Activated T-cell treated with anti-CD3 and anti-CD28 coated beads, Interleukin-2, amount 50 U/mL, for 4 hours (primary cell): ENCODE measurements around the gene POLE4. TPM values are rescaled to one million over a fixed set of nuclear protein-coding genes. Genes with fewer than 3 reads are reported as not detected.

Source experiments
- ATAC-seq, 2 donors: fragments of 200-7000 bp; cut with Tn5 transposase; one replicate each; pipeline ENCODE4 v1.10.0; 2021
- DNase-seq: peaks from one replicate; pipeline ENCODE4 v3.0.0-alpha.2; 2020
- H3K27me3 Mint-ChIP-seq: one replicate; pipeline ENCODE4 v1.8.0; 2021; ENCODE audit warnings: low read depth, mixed read lengths
- H3K36me3 Mint-ChIP-seq: one replicate; pipeline ENCODE4 v1.8.0; 2022; ENCODE audit warnings: mixed read lengths; ENCODE audit not compliant: insufficient read depth
- H3K4me1 Mint-ChIP-seq: one replicate; pipeline ENCODE4 v1.8.0; 2021; ENCODE audit warnings: low read depth, mixed read lengths
- H3K4me3 Mint-ChIP-seq: one replicate; pipeline ENCODE4 v1.8.0; 2021; ENCODE audit warnings: mild to moderate bottlenecking, moderate library complexity, mixed read lengths
- H3K9me3 Mint-ChIP-seq: one replicate; pipeline ENCODE4 v1.8.0; 2021; ENCODE audit warnings: mixed read lengths
- total RNA-seq, 3 donors: library from RNA; stranded (reverse); gene quantifications; one replicate each; pipeline ENCODE4 v1.2.1, GENCODE V29; 2021

The POLE4 gene
- total RNA-seq, 3 donors from 2014 or later = 72.3 to 101 (median 80.1) TPM

DNA sequence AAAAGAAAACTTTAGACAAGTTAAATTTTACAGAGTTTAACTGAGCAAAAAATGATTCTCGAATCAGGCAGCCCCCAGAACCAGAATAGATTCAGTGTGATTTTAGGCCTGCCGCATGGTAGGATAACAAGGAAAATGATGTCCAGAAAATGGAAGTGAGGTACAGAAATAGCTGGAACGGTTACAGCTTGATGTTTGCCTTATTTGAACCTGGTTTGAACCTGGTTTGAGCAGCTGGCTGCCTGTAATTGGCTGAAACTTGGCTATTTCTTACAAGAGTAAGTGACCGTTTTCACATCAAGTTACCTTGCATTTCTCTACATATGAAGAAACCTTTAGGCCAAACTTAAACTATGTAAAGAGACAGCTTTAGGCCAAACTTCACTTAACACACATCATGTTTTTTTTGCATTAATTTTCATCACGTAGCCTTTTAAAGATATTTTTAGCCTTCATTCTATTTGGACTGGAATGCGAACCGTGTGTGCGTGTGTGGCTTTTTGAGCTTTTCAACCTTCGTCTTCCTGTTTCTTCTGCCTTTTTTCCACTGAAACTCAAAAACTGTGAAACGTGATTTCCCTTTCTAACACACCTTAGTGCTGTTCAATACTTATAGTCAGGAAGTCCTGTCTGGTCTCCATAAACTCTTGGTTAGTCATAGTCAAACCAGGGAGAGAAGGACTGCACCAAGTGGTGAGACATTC lies 4.5 kb upstream of the POLE4 start:
- DNase-seq (no peak), ATAC-seq (no peak)
- peaks cover 14% of the 10 kb centered on the region for H3K4me1 Mint-ChIP-seq
- H3K36me3 Mint-ChIP-seq = no peaks in the 10 kb centered on the region
- H3K9me3 Mint-ChIP-seq = no peaks in the 10 kb centered on the region
- H3K4me3 Mint-ChIP-seq = no peak overlapping the region
- H3K27me3 Mint-ChIP-seq = no peaks in the 10 kb centered on the region

DNA sequence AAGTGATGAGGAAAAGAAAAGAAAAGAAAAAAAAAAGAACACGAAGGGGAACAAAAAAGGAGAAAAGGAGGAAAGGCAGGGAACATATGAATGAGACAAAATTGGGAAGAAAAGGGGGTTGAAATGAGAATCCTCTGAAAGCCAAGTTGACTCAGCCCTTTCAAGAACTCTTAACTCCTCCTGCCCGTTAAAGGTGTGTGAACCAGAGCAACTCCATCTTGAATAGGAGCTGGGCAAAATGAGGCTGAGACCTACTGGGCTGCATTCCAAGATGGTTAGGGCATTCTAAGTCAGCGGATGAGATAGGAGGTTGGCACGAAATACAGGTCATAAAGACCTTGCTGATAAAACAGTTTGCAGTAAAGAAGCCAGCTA lies 4.0 kb upstream of the POLE4 start:
- Mint-ChIP-seq H3K4me3 (no peak overlapping the region), H3K27me3 (no peaks in the 10 kb centered on the region), H3K4me1 (peaks cover 20% of the 10 kb centered on the region), H3K36me3 (no peaks in the 10 kb centered on the region), H3K9me3 (no peaks in the 10 kb centered on the region)
- no peak for DNase-seq
- no peak for ATAC-seq

DNA sequence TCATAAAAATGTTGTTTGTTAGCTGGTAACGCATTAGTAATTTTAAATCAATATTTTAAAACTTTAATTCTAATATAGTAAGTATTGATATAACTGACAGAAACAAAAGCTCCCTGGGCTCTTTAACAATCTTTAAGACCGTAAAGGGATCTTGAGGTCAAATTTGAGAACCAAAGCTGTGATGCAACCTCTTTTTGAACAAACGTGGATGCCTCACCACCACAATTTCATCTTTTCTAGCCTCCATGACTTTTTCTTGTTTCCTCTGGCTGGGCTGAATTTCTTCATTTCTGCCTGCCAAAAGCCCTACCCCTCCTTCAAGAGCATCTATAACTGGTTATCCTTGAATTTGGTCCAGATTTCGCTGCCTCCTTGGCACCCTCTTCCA lies 563 bp upstream of the POLE4 start:
- Mint-ChIP-seq H3K27me3 (no peaks in the 10 kb centered on the region), H3K36me3 (peaks cover 22% of the 10 kb centered on the region), H3K4me3 (peak overlapping the region; percentile 73), H3K4me1 (peaks cover 47% of the 10 kb centered on the region), H3K9me3 (no peaks in the 10 kb centered on the region)
- DNase-seq = no peak
- no peak for ATAC-seq

DNA sequence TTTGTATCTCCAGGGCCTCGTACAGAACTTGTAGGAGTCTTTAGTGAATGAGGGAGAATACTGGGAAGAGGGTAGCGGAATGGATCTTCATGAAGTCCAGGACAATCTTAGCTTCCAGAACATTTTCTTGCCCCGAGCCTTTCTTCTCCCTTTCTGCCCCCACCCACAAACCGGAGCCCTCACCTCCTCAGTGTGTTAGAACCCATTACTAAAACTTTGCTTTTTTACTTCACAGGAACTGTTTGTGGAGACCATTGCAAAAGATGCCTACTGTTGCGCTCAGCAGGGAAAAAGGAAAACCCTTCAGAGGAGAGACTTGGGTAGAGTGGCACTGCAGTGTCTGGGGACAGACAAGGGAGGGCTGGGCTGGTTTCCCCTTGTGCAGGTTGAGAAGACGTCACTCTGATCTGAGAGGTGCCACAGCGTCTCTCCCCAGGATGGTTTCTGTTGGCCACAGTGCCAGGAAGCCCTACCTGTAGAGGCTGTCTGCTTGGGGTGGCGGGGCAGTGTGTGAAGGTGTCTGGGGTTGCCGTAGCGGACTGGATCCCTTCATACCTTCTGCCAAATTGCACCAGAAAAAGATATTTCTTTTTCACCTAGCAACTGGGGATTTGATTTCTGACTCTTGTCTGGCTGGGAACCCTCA lies 786 bp downstream of the POLE4 start:
- peak overlapping the region; percentile 79 for H3K4me3 Mint-ChIP-seq
- H3K27me3 Mint-ChIP-seq = no peaks in the 10 kb centered on the region
- H3K36me3 Mint-ChIP-seq = peaks cover 30% of the 10 kb centered on the region
- ATAC-seq = no peak
- peaks cover 45% of the 10 kb centered on the region for H3K4me1 Mint-ChIP-seq
- H3K9me3 Mint-ChIP-seq = no peaks in the 10 kb centered on the region
- no peak for DNase-seq

DNA sequence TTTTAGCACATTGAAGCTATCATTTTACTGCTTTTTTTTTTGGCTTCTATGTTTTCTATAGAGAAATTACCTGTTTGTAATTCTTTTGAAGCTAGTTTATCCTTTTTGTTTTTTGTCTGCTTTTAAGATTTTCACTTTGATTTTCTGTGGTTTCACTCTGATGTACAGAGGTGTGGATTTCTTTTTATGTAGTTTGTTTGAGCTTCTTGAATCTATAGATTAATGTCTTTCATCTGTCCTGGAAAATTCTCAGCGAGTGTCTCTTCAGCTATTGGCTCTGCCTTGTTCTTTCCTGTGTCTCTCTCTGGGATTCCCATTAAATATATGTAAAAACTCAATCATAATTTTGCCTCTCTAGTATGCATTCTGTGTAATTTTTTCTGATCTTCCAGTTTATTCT lies 8.4 kb downstream of the POLE4 start:
- peaks cover 26% of the 10 kb centered on the region for H3K4me1 Mint-ChIP-seq
- no peak overlapping the region for H3K4me3 Mint-ChIP-seq

DNA sequence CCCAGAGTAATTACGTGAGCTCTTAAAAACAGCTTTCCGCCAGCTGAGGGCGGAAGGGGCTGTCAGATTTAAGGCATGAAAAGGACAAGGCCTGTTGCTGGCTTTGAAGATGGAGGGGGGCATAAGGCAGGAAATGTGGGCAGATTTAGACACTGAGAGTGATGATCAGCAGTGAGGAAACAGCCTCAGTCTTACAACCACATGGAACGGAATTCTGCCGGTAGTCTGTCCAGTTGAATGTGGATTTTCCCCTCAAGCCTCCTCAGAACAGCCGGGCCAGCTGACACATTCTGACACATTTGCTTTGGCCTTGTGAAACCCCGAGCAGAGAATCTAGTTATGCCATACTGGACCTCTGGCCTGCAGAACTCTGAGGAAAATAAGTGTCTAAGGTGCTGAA lies 16.6 kb downstream of the POLE4 start:
- Mint-ChIP-seq H3K4me1 (peaks cover 2% of the 10 kb centered on the region), H3K4me3 (no peak overlapping the region), H3K36me3 (peaks cover 15% of the 10 kb centered on the region), H3K27me3 (no peaks in the 10 kb centered on the region), H3K9me3 (no peaks in the 10 kb centered on the region)
- no peak for ATAC-seq
- no peak for DNase-seq

More for the DNA sequence above, 8.4 kb downstream of the POLE4 start:
- no peak for DNase-seq
- peaks cover 10% of the 10 kb centered on the region for H3K9me3 Mint-ChIP-seq
- ATAC-seq = no peak
- H3K36me3 Mint-ChIP-seq = peaks cover 45% of the 10 kb centered on the region
- H3K27me3 Mint-ChIP-seq = no peaks in the 10 kb centered on the region

DNA sequence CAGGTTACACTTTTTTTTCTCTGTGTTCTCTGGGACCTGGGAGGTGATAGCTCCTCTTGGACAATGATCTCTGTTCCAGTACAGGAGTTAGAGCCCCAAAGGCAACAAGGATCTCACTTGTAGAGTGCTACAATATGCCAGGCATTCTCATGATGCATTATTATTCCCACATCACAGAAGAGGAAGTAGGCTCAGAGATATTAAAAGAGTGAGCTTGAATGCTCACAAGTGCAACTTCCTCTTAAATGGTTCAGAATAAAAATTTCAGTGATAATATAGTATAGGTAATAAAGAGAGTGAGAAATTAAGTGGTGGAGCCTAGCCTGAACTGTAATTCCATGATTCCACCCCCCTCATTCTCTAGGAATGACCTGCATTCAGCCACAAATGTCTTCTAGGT lies 21.4 kb downstream of the POLE4 start:
- H3K9me3 Mint-ChIP-seq = no peaks in the 10 kb centered on the region

DNA sequence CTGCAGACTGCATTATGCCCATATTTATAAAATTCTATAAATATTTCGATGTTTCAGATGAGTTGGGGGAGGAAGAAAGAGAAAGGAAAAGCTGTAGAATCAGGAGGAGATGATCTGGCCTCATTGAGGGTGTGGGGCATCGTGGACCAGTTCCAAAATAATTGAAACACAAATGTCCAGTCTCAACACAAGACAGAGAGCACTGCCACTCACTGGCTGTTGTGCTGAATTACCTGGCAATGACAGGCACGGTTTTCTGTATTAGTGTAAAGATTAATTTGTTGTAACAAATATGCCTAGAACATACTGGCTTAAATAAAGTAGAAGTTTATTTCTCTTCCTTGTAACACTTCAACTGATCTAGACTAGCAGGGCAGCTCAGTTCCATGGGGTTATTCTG lies 24.1 kb downstream of the POLE4 start:
- Mint-ChIP-seq H3K9me3 (no peaks in the 10 kb centered on the region), H3K36me3 (peaks cover 16% of the 10 kb centered on the region), H3K27me3 (no peaks in the 10 kb centered on the region), H3K4me3 (no peak overlapping the region), H3K4me1 (peaks cover 2% of the 10 kb centered on the region)
- ATAC-seq (no peak), DNase-seq (no peak)

More for the DNA sequence above, 21.4 kb downstream of the POLE4 start:
- no peak for DNase-seq
- Mint-ChIP-seq H3K36me3 (peaks cover 14% of the 10 kb centered on the region), H3K4me1 (peaks cover 2% of the 10 kb centered on the region), H3K27me3 (no peaks in the 10 kb centered on the region), H3K4me3 (no peak overlapping the region)
- no peak for ATAC-seq

DNA sequence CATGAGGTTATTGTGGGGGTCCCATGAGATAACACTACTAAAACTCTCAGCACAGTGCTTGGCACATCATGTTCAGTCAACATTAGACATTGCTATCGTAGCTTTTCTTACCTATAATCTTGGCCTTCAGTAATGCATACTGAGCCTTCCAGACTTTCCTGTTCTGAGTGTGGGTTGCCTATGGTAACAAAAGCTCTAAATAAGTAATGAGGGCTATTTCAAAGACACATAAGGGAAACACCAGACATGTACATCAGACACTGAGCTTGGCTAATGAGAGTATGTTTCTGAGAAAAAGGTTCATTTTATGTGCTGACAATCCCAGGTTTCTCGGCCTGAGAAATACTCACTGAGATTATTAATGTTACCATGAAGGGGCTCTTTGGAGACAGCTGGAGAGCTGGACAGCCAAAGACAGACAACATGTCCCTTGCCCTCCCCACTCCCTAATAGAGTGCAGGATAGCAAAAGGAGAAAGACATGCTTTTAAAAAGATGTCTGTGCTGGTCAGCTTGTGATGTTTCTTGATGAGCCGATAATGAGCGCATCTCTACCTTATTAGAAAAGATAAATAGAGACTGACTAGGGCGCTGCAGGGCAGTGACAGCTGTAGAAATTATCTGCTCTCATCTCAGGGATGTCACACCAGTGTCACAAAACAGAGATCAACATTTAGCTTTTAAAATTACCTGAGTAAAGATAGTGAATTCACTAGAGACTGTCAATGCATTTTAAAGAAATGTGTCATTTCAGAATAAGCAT lies 25.4 kb downstream of the POLE4 start:
- ATAC-seq = no peak
- Mint-ChIP-seq H3K4me3 (no peak overlapping the region), H3K27me3 (no peaks in the 10 kb centered on the region), H3K9me3 (peaks cover 3% of the 10 kb centered on the region), H3K4me1 (peaks cover 2% of the 10 kb centered on the region), H3K36me3 (peaks cover 19% of the 10 kb centered on the region)
- DNase-seq = no peak

DNA sequence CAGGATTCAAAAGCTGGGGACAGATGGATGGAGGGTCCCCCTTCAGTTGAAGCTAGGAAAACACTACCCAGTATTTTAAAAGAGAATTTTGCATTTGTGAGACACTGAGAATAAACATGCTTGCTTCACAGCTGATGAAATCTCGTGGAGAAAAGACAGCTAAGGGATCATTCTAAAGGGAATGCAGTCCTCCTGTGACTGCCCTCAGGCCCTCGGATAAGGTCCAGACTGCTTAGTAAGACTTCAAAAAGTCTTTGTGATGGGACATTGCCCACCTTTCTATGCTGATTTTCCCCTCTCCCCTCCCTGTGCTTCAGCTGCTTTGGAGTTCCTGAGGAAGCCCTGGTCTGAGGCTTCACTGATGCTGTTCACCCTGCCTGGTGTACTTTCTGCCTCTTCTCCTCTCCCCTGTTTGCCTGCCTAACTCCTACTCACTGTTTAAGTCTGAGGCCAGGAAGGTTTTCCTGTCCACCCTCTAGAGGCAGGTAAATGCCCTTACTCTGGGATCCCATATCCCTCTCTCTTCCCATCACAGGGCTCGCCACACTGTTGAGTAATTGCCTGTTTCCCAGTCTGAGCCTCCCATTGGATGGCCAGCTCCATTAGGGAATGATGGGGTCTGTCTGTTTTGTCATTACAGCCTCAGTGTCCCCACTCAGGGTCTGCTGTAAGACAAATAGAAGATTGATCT lies 26.6 kb downstream of the POLE4 start:
- ATAC-seq (no peak), DNase-seq (no peak)
- no peaks in the 10 kb centered on the region for H3K4me1 Mint-ChIP-seq
- no peak overlapping the region for H3K4me3 Mint-ChIP-seq
- H3K9me3 Mint-ChIP-seq = peaks cover 3% of the 10 kb centered on the region
- H3K27me3 Mint-ChIP-seq = no peaks in the 10 kb centered on the region
- peaks cover 17% of the 10 kb centered on the region for H3K36me3 Mint-ChIP-seq

DNA sequence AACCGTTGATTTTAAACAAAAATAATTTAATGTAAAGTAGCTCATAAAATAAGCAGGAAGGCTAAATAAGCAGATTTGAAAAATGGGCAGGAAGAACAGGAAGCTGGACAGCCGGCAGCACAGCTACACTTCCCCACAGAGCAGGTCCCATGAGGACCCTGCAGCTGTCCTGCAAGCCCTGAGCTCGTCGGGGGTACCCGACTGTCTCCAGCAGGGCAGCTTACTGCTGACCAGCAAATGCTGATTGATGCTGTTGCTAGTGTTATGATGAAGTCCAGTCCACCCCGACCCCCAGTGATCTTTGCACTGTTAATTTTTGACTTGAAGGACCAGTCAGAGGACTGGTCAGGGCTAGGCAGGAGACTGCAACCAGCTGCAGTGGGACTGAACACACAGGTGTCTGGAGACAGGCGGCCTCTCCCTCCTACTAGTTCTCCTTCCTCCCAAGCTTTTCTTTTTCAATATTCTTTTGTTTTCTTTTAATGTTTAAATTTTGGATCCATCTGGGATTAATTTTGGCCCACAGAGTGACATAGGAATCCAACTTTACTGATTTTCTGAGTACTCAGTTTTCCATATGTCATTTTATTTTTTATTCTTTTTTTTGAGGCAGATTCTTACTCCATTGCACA lies 27.7 kb downstream of the POLE4 start:
- no peak overlapping the region for H3K4me3 Mint-ChIP-seq
- no peak for DNase-seq
- H3K4me1 Mint-ChIP-seq = no peaks in the 10 kb centered on the region
- no peak for ATAC-seq
- peaks cover 15% of the 10 kb centered on the region for H3K36me3 Mint-ChIP-seq
- H3K9me3 Mint-ChIP-seq = peaks cover 3% of the 10 kb centered on the region
- H3K27me3 Mint-ChIP-seq = no peaks in the 10 kb centered on the region

DNA sequence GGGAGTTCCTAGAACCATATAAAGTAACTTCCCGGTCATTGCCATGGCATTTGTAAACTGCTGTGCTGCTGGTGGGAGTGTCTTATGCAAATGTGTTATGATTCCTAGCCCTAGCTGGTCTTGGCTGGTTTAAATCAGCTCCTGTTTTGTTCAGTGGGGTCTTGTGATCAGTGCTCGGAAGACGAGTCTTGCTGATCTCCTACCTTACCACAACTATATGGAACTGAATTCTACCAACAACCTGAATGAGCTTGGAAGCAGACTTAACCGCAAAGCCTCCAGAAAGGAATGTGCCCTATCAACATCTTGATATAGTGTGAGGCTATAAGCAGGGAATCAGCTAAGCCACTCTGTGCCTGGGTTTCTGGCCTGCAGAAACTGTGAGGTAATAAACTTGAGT lies 33.5 kb downstream of the POLE4 start:
- Mint-ChIP-seq H3K4me1 (no peaks in the 10 kb centered on the region), H3K36me3 (peaks cover 6% of the 10 kb centered on the region), H3K9me3 (peaks cover 3% of the 10 kb centered on the region), H3K4me3 (no peak overlapping the region), H3K27me3 (no peaks in the 10 kb centered on the region)
- DNase-seq = no peak
- no peak for ATAC-seq

DNA sequence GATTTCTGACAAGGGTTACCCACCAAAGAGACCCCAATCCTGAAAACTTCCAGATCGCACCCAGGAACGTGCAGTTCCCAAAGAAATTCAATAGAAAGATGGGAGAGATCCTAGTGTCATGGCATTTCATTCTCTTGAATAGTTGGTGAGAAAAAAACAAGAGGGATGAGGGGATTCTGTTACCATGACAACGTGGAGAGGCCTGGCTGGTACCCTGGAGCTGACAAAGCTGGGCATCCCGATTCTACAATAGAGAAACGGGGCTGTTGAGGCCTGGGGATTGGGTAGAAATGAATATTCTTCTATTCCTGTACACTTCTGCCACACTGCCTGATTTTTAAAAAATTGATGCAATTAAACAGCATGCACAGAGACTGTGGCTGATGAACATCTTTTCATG lies 41.0 kb downstream of the POLE4 start:
- ATAC-seq = no peak
- H3K4me1 Mint-ChIP-seq = no peaks in the 10 kb centered on the region
- H3K36me3 Mint-ChIP-seq = peaks cover 4% of the 10 kb centered on the region
- no peaks in the 10 kb centered on the region for H3K27me3 Mint-ChIP-seq
- no peak overlapping the region for H3K4me3 Mint-ChIP-seq
- no peak for DNase-seq
- no peaks in the 10 kb centered on the region for H3K9me3 Mint-ChIP-seq

DNA sequence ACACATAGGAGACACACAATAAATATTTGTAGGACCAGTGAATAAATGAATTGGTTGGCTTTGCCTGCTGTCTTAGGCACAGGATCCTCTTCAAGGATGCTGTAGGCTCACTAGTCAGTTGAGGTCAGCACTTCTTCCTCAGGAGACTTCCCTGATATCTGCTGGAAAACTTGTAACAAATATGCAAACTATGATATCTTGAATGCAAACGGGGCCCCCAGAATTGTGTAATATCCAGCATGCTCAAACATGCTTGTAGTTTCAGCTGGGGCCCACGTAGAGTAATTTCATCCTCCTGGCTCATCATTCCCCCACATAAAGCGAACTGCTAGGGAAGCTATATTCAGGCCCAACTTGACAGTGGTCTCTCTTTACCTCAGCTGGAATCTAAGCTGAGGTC lies 43.6 kb downstream of the POLE4 start:
- Mint-ChIP-seq H3K4me1 (no peaks in the 10 kb centered on the region), H3K4me3 (no peak overlapping the region), H3K9me3 (no peaks in the 10 kb centered on the region), H3K27me3 (no peaks in the 10 kb centered on the region), H3K36me3 (peaks cover 12% of the 10 kb centered on the region)
- DNase-seq = no peak
- no peak for ATAC-seq
